ENCODE results near the gene CIAO1.

GRCh38 chr2:96250188-96250587 is 15.8 kb upstream of the CIAO1 start:
- no peak for TF ChIP-seq POLR2A (IDR thresholded peaks at IDR 0.05; ENCODE audit: low read depth, low read length)
- no peak for TF ChIP-seq TAF1 (IDR thresholded peaks at IDR 0.05; ENCODE audit: low read depth, low read length)
